IMR-90 (cell line): ENCODE data around the gene VAV3.

Experiments used
- BHLHE40 ChIP-seq: fragments of 150-350 bp; IDR thresholded peaks from 2 replicates; pipeline ENCODE4 v1.6.1; 2016; ENCODE audit warnings: mild to moderate bottlenecking, low read depth, low read length
- CTCF ChIP-seq: conservative IDR thresholded peaks from 2 replicates; pipeline ENCODE4 v1.5.1; 2012; ENCODE audit warnings: mild to moderate bottlenecking, low read depth, low read length, improper control_type of control experiment
- FOS ChIP-seq: fragments of 150-350 bp; IDR thresholded peaks from 2 replicates; pipeline ENCODE4 v1.6.1; 2016; ENCODE audit warnings: low read depth, low read length
- MAZ ChIP-seq: IDR thresholded peaks from 2 replicates; pipeline ENCODE4 v1.6.1; 2012; ENCODE audit warnings: low read depth, mild to moderate bottlenecking, low read length, improper control_type of control experiment, moderate library complexity, borderline replicate concordance
- MXI1 ChIP-seq: IDR thresholded peaks from 2 replicates; pipeline ENCODE4 v1.6.1; 2012; ENCODE audit warnings: low read depth, mild to moderate bottlenecking, low read length, moderate library complexity, borderline replicate concordance
- POLR2A ChIP-seq: IDR thresholded peaks from 2 replicates; pipeline ENCODE4 v1.6.1; 2012; ENCODE audit warnings: mild to moderate bottlenecking, low read depth, low read length
- RAD21 ChIP-seq: IDR thresholded peaks from 2 replicates; pipeline ENCODE4 v1.6.1; 2012; ENCODE audit warnings: low read length, improper control_type of control experiment
- RFX5 ChIP-seq: IDR thresholded peaks from 2 replicates; pipeline ENCODE4 v1.8.0; 2012; ENCODE audit warnings: low read depth, mild to moderate bottlenecking, low read length, moderate library complexity

GRCh38 chr1:107912656-107913055, 52.3 kb downstream of the VAV3 start:
- TF ChIP-seq FOS = no peak
- TF ChIP-seq CTCF = no peak
- no peak for TF ChIP-seq RAD21
- no peak for TF ChIP-seq BHLHE40
- no peak for TF ChIP-seq MXI1
- no peak for TF ChIP-seq RFX5
- no peak for TF ChIP-seq POLR2A
- no peak for TF ChIP-seq MAZ
